ENCODE results near the gene VAX1. TPM values are rescaled to one million over a fixed set of nuclear protein-coding genes. Genes with fewer than 3 reads are reported as not detected.

Gene VAX1
- total RNA-seq, 2 experiments from 2014 or later = not detected

Small RNA genes lying within 50 kb of the gene (microRNA-seq; reads per million reads assigned to microRNA genes)
- not detected for gene MIR3663 (ENCODE audit: borderline microRNAs expressed, borderline replicate concordance)

Other genes starting within 250 kb of the VAX1 start
- under 1 TPM; 0.75 to 0.85 TPM for gene SHTN1, start 133.1 kb downstream of the VAX1 start, total RNA-seq
- gene KCNK18, start 59.2 kb upstream of the VAX1 start, total RNA-seq = not detected
- gene SLC18A2, start 102.8 kb upstream of the VAX1 start, total RNA-seq = 1 to 10 TPM in 1 of 2 experiments, under 1 TPM in 1; 0.92 to 1.2 TPM
- 10 to 100 TPM; 25.2 to 31.1 TPM for gene PDZD8, start 237.2 kb upstream of the VAX1 start, total RNA-seq